Mammary epithelial cell (primary cell): Measurements from ENCODE around the gene TRIM15.

Experiments used
- EZH2 ChIP-seq: IDR thresholded peaks from 2 replicates; pipeline ENCODE4 v1.6.1; 2012; ENCODE audit warnings: low read length, inconsistent platforms, borderline replicate concordance
- TF ChIP-seq, protein P1 (sequence below), 2 donors: IDR thresholded peaks in 1 of 2; conservative IDR thresholded peaks in 1 of 2; 2 replicates each; pipeline ENCODE4 v1.5.1; 2011 to 2012; ENCODE audit warnings: inconsistent platforms in 2 of 2, low read length in 2 of 2, mild to moderate bottlenecking in 2 of 2, control low read depth in 1 of 2, low read depth in 1 of 2; ENCODE audit not compliant: insufficient read depth in 1 of 2; ENCODE audit errors: extremely low read depth in 1 of 2

DNA sequence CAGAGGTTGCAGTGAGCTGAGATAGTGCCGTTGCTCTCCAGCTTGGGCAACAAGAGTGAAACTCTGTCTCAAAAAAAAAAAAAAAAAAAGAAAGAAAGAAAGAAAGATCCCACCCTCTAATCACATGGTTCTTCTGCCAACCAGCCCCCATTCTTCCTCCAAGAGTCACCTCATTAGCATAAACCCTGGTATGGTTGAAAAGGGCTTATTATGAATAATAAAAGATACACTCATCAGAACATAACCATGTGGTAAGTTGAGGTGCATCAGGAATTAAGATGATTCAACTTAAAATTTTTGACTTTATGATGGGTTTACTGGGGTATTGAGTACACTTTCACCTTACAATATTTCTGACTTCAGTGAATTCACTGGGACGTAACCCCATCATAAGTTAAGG lies 28.2 kb upstream of the TRIM15 start:
- TF ChIP-seq, protein P1, sequence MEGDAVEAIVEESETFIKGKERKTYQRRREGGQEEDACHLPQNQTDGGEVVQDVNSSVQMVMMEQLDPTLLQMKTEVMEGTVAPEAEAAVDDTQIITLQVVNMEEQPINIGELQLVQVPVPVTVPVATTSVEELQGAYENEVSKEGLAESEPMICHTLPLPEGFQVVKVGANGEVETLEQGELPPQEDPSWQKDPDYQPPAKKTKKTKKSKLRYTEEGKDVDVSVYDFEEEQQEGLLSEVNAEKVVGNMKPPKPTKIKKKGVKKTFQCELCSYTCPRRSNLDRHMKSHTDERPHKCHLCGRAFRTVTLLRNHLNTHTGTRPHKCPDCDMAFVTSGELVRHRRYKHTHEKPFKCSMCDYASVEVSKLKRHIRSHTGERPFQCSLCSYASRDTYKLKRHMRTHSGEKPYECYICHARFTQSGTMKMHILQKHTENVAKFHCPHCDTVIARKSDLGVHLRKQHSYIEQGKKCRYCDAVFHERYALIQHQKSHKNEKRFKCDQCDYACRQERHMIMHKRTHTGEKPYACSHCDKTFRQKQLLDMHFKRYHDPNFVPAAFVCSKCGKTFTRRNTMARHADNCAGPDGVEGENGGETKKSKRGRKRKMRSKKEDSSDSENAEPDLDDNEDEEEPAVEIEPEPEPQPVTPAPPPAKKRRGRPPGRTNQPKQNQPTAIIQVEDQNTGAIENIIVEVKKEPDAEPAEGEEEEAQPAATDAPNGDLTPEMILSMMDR (conservative IDR thresholded peaks at IDR 0.05 in 1 of 2, IDR thresholded peaks at IDR 0.05 in 1 of 2; ENCODE audit: extremely low read depth in 1 of 2, insufficient read depth in 1 of 2, low read depth in 1 of 2, low read length in 2 of 2) = no peak
- TF ChIP-seq EZH2 = no peak
